ENCODE results near the gene MRPS23.
A peak's percentile ranks its signal among the peaks of the same experiment; 100 is the strongest.
"Not testable (repeated sequence)": the region's sequence is repeated elsewhere in the genome, so short reads cannot be mapped to it uniquely, and the experiment has no call there.

The MRPS23 gene

DNA sequence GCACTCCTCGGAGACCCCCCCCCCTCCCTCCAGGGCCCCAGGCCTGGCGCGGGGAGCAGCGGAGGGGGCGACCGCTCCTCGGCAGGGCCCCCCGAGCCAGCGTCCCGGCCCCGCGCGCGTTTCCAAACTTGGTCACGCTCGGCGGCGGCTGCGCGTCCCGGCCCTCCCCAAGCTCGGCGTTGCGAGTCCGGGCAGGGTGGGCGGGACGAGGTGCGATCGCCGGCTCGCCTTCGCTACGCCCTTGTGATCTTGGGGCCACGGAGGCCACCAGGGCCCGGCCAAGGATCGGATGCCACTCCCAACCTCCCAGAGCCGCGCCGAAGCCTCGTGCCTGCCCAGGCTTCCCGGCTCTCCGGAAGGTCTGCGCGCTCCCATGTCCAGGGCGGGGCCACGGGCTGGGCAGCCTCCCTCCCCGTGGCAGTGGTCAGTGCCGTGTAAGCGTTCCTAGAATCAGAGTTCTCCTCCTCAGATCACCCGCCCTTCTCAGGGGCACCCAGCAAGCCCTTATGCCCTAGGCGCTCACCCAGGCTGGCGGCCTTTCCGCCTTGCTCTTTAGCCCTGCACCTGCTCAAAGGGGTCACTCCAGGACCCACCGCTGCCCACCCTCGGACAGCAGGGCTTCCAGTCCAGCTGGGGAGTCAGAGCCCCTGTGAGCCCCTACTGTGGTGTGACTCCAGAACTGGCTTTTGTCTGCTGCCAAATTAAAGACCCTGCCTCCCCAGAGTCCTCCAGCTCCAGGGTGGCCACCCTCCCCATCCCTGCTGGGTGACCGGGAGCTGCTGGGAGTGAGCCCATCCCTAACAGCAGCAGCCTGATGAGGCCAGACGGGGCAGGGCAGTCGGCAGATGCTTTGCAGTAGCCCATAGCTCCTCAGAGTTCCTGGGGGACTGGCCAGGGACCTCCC, 12.2 kb upstream of the MRPS23 start:
- DNase-seq, result no peak

DNA sequence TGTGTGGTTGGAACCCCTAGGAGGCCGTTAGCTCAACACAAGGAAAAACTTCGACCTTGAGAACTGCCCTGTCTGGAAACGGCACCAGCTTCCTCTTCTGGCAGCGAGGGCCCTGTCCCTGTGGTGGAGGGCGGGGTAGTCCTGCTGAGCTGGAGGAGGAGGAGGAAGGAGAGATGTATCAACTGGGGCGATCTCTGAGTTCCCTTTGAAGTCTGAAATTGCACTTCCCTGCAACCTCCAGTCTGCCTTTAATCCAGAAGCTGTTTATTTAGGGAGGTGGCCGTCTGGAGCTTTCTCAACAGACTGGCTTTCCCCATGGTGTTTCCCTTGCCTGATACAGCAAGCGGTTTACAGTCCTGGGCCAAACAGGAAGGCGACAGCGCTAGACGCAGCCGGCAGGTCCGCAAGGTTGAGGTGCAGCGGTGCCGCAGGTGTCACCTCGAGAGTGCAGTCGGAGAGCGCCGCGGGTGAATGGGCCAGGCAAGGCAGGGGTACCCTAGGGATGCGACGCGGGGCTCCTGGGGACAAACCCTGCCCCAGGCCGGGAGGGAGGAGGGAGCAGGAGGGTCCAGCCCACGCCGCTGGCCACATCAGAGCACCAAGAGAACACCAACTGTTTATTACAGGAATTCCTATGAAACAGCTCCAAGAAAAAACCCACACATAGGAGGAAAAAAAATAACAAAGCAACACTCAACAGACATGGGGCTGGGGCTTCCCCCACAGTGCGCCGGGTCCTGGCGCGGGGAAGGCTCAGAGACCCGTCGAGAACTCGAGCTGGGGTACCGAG, 11.4 kb upstream of the MRPS23 start:
- DNase-seq, result peak; percentile 73

DNA sequence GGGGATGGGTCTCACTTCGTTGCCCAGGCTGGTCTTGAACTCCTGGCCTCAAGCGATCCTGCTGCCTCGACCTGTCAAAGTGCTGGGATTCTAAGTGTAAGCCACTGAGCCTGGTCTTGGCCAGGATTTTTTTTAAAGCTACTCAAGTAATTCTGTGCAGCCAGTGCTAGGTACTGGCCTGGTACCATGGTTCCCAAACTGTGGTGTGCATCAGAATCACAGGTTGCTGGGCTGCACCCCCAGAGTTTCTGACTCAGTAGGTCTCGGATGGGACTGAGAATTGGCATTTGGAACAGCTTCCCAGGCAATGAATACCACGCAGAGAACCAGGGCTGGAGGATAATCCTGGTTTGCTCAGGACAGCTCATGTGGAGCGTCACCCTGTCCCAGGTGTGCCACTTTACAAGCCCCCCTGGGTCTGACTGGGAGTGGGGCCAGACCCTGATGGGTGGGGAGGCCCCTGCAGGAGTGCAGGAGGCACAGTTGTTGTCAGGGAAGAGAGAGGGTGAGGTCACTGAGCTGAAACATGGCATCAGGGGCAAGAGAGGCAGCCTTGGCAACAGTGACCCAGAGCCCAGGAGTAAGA, 10.7 kb upstream of the MRPS23 start:
- DNase-seq, result no peak

- DNase-seq, result no peak
Observed at GRCh38 chr17:57859601-57860413, 10.0 kb upstream of the MRPS23 start.

DNA sequence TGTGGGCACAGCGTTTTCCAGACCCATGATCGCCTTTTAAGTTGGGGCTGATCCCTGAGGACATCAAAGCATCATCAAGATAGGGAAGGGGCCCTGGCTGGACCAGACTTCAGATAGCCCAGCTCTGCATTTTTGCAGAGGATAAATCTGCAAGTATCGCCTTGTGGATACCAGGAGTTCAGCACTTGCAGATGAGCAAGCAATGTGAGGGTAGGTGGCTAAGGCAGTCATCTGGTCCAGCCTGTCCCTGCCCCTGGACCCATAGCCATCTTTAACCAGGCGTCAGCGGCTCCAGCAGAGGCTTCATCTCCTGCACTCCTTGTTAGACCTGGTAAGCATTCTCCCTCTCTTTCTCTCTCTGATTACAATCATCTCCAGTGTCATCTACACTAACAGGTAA, 9.0 kb upstream of the MRPS23 start:
- DNase-seq, result no peak

DNA sequence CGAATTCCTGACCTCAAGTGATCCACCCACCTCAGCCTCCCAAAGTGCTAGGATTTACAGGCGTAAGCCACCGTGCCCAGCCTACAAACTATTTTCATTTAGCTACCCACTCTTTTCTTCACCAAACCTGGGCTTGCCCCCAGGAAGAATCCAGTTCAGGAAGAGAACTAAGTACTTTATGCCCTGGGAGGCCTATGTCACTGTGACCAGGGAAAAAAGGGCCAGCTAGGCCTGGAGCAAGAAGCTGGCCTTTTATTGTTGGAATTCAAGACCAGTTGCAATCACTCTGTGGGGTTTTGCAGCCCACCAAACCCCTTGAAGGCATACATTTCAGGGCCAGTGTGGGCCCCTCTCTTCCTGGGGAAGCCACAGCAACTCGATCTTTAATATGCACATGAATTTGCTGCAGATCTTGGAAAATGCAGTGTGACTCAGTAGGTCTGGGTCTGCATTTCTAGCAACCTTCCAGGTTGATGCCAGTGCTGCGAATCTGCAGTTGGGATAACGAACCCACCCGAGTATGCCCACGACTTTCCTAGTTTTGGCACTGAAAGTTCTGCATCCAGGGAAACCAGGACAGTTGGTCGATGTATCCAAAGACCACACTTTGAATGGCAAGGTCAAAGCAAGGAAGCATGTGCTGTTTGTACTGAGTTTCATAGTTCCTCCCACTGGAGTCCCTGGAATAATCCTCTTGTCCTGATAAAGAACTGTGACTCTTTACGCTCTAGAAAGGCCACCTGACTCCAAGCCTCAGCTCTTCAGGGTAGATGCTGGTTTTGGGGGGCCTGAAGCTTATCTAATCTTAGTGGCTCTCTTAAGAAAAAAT, 7.2 kb upstream of the MRPS23 start:
- DNase-seq, result no peak

GRCh38 chr17:57855391-57856035, 5.7 kb upstream of the MRPS23 start:
- DNase-seq, result no peak

DNA sequence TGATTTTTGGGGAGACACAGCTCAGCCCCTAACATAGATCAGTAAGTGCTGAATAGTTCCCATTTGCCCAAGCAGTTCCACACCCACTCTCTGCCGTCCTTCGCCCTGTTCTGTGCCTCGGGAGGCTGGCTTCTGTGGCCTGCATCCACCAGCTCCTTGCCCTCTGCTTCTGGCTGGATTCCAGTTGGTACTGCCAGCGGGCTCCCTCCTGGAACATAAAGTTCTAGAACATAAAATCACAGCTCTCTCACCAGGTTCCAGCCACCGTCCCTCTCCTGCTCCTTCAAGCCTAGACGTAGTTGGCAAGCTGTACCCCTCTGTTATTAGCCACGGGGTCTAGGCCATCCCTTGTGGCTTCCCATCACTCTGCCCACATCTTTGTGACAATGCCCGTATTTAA, 3.9 kb upstream of the MRPS23 start:
- no peak for DNase-seq

DNA sequence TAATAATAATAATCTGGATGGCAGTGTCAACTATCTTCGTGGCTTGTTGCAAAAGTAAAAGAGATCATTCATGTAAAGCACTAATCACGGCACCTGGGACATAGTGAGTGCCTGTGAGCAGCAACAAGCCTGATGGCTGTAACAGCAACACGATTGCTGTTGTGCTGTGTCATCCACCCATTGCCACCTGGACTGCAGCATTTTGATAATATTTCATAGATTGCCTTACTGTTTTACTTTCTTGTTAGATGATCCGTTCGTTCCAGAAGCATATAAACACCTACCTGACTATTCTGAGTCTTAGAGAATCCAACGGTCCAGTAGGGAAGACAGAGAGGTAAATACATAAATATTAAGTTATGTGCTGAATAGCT, 3.1 kb upstream of the MRPS23 start:
- DNase-seq, result no peak

GRCh38 chr17:57852092-57852954, 2.5 kb upstream of the MRPS23 start:
- DNase-seq, result no peak

DNA sequence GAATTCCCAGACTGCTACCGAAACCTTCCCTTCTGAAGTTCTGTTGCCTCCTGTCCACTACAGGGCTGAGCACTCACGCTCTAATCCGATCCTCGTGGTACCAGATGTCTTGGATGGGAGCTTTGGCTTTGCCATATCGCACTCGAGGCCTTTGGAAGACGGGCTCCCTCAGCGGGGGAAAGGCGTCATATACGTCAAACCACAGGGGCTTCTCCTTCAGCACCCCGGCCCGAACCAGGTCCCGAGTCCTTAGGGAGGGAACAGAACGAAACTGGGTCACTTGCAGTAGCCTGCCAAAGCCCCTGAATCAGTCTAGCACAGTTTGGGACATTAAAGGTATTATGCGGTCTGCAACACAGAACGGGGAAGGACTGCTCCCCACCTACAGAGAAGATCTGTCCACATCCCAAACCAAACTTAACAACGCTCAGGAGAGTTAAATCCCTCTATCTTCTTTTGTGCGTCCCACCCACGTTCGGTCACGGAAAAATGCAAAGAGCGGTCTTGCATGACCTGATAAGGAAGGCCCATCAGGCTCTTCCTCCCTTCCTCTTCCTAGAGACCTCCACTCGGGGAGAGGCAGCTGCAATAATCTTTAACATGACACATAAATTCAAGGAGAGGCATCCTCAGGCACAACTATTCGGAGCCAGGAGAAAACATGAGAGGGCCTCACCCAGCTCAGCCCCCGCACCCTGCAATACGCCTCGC, 526 bp downstream of the MRPS23 start:
- no peak for DNase-seq

GRCh38 chr17:57846056-57846945, 3.5 kb downstream of the MRPS23 start:
- not testable (repeated sequence) for DNase-seq

DNA sequence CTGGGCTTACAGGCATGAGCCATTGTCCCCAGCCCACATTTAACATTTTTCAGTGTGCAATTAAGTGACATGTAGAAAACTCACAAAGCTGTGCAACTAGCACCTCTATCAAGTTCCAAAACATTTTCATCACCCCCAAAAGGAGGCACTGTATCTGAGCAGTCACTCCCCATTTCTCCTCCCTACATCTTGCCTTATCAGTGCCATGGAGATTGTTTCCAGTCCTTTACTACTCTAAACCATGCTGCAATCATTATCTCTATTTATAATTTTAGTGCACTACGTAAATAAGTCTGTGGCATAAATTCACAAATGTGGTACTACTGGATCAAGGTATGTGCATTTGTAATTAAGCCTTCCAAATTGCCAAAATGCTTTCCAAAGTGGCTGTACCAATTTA, 7.6 kb downstream of the MRPS23 start:
- DNase-seq, result no peak

DNA sequence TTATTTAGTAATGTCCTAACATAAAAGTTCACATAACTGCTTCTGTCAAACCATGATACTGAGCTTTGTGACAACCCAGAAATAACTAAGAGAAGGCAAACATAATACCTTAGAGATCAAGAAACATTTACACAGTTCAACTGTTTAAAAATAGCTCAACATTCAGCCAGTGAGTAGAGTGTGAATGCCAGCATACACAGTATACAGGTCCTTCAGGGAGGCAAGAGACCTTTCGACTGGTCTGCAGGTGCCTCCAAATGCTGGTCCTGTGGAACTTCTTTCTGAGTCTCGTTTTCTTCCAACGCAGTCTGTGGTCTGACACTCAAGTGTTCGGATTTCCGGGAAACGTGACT, 10.3 kb downstream of the MRPS23 start:
- no peak for DNase-seq

DNA sequence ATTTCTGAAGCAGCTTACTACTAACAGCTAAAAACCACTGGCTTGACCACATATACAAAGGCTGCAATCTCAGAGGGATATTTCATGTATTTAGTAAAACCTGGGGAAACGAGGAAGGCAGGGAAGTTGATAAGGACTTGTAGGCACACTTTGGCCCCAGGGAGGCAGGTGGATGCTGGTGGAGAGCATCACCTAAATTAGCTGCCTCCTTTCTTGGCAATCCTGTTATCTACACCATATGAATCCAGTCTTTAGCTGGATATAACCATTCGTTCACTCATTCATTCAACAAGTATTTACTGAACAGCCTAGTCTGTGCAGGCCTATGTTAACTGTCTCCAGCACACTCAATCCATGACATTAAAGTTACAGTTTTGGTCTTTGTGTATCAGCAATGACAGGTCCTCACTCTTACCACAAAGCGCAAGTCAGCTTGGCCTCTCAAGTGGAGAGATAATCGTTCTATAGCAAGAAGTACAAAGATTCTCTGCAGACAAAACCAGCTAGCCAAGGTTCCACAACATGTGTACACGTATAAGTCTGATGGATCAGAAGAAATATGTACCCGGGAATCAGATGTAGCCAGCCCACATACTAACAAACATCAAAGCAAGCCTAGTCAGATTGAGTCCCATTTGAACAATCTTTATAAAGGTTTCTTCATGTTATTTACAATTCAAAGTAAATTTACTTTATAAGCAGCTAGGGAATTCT, 10.8 kb downstream of the MRPS23 start:
- DNase-seq, result no peak

GRCh38 chr17:57838453-57838852, 11.4 kb downstream of the MRPS23 start:
- DNase-seq, result no peak

DNA sequence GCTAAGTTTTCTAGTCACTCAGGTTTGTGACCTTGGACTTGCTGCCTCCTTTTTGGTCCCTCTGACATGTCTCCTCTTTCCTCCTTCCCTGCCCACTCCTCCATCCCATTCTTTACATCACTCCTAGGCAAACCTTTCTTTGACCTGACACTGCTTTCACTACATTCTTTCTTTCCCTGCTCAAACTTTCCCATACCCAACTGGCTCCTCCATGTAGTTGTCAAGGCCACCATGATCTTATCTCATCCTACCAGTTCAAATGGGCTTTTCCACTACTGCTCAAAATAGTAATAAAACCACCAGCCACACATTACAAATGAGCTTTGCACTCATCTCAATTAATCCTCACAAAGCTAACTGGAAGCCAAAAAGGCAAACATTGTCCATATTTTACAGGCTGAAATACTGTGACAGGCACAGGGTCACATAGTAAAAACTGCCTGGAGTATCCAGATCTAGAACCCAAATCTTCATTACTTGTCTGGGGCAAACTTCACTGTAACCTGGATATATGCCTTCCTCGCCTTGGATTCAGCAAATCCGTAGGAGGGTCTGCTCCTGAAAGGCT, 14.4 kb downstream of the MRPS23 start:
- no peak for DNase-seq

Data from RPMI8226 (cell line).